Neural cell (in vitro differentiated cells): ENCODE measurements around the gene TMIGD3. TPM values are rescaled to one million over a fixed set of nuclear protein-coding genes. Genes with fewer than 3 reads are reported as not detected.

ENCODE experiments used
- H2AFZ ChIP-seq: fragments of 200-600, 300-800 bp; sonication (generic), shearing (Covaris generic); 2 replicates; pipeline ENCODE4 v1.6.0; 2014; ENCODE audit warnings: low read depth, mild to moderate bottlenecking, antibody characterized with exemption, low read length, moderate library complexity
- H3F3A ChIP-seq: fragments of 200-600 bp; shearing (Covaris generic); 2 replicates; pipeline ENCODE4 v1.6.1; 2016; ENCODE audit warnings: mild to moderate bottlenecking, moderate library complexity, mixed read lengths, antibody characterized with exemption, low read length; ENCODE audit not compliant: insufficient read depth, poor library complexity, severe bottlenecking
- H3K27ac ChIP-seq: fragments of 200-600, 300-800 bp; sonication (generic), shearing (Covaris generic); 2 replicates; pipeline ENCODE4 v1.5.1; 2014; ENCODE audit warnings: mild to moderate bottlenecking, low read length, moderate library complexity
- H3K27me3 ChIP-seq: fragments of 300-800, 200-600 bp; sonication (generic), shearing (Covaris generic); 2 replicates; pipeline ENCODE4 v1.6.0; 2014; ENCODE audit warnings: mild to moderate bottlenecking, low read depth, low read length, moderate library complexity; ENCODE audit not compliant: insufficient read depth
- H3K36me3 ChIP-seq: fragments of 300-800, 200-600 bp; sonication (generic), shearing (Covaris generic); 2 replicates; pipeline ENCODE4 v1.5.1; 2014; ENCODE audit warnings: mild to moderate bottlenecking, antibody characterized with exemption, low read length, moderate library complexity; ENCODE audit not compliant: insufficient read depth
- H3K4me2 ChIP-seq: fragments of 300-800, 200-600 bp; sonication (generic), shearing (Covaris generic); 2 replicates; pipeline ENCODE4 v1.6.0; 2014; ENCODE audit warnings: mild to moderate bottlenecking, low read length
- H3K4me3 ChIP-seq: fragments of 300-800, 200-600 bp; sonication (generic), shearing (Covaris generic); 2 replicates; pipeline ENCODE4 v1.5.1; 2014; ENCODE audit warnings: mild to moderate bottlenecking, low read length, moderate library complexity
- H3K79me2 ChIP-seq: fragments of 200-600 bp; shearing (Covaris generic); replicated peaks from 2 replicates; pipeline ENCODE4 v1.6.0; 2014; ENCODE audit warnings: mild to moderate bottlenecking, low read length, moderate library complexity; ENCODE audit not compliant: insufficient read depth
- H3K9ac ChIP-seq: fragments of 300-800, 200-600 bp; sonication (generic), shearing (Covaris generic); 2 replicates; pipeline ENCODE4 v1.6.1; 2016; ENCODE audit warnings: mild to moderate bottlenecking, low read length, mixed read lengths
- H3K9me2 ChIP-seq: fragments of 200-600 bp; shearing (Covaris generic); 2 replicates; pipeline ENCODE4 v1.6.1; 2016; ENCODE audit warnings: mild to moderate bottlenecking, low read length, mixed read lengths; ENCODE audit not compliant: insufficient read depth
- H3K9me3 ChIP-seq: fragments of 200-600, 300-800 bp; sonication (generic), shearing (Covaris generic); 2 replicates; pipeline ENCODE4 v1.6.1; 2016; ENCODE audit warnings: mild to moderate bottlenecking, mixed run types, low read length, moderate library complexity, mixed read lengths
- H4K20me1 ChIP-seq: fragments of 200-600 bp; shearing (Covaris generic); 2 replicates; pipeline ENCODE4 v1.6.1; 2016; ENCODE audit warnings: mild to moderate bottlenecking, mixed run types; ENCODE audit not compliant: insufficient read depth
- CTCF ChIP-seq: fragments of 450-650 bp; IDR thresholded peaks from 2 replicates; pipeline ENCODE4 v1.5.1; 2014; ENCODE audit warnings: antibody characterized with exemption, mild to moderate bottlenecking, moderate library complexity; ENCODE audit not compliant: poor library complexity, severe bottlenecking
- EP300 ChIP-seq: fragments of 450-650 bp; conservative IDR thresholded peaks from 2 replicates; pipeline ENCODE4 v1.6.1; 2014; ENCODE audit warnings: antibody characterized with exemption, mild to moderate bottlenecking, moderate library complexity; ENCODE audit not compliant: poor library complexity, severe bottlenecking
- EZH2 ChIP-seq: fragments of 200-600, 300-800 bp; shearing (Covaris generic), sonication (generic); IDR thresholded peaks from 2 replicates; pipeline ENCODE4 v1.6.1; 2014; ENCODE audit warnings: antibody characterized with exemption, low read length, borderline replicate concordance, mild to moderate bottlenecking; ENCODE audit not compliant: insufficient read depth, poor library complexity, severe bottlenecking
- MXI1 ChIP-seq: fragments of 450-650 bp; conservative IDR thresholded peaks from 2 replicates; pipeline ENCODE4 v1.6.1; 2014; ENCODE audit warnings: antibody characterized with exemption, mild to moderate bottlenecking; ENCODE audit not compliant: poor library complexity, severe bottlenecking
- POLR2AphosphoS5 ChIP-seq: IDR thresholded peaks from 2 replicates; pipeline ENCODE4 v1.6.1; 2012
- RAD21 ChIP-seq: fragments of 450-650 bp; conservative IDR thresholded peaks from 2 replicates; pipeline ENCODE4 v1.6.1; 2014; ENCODE audit warnings: antibody characterized with exemption, mild to moderate bottlenecking, moderate library complexity
- REST ChIP-seq: IDR thresholded peaks from 2 replicates; pipeline ENCODE4 v1.6.1; 2012; ENCODE audit warnings: borderline replicate concordance
- SMC3 ChIP-seq: fragments of 450-650 bp; conservative IDR thresholded peaks from 2 replicates; pipeline ENCODE4 v1.6.1; 2014; ENCODE audit warnings: antibody characterized with exemption, mild to moderate bottlenecking, moderate library complexity; ENCODE audit not compliant: poor library complexity
- TAF1 ChIP-seq: IDR thresholded peaks from 2 replicates; pipeline ENCODE4 v1.6.1; 2012; ENCODE audit warnings: low read depth
- polyA plus RNA-seq: library from polyadenylated mRNA; depleted of rRNA; stranded (reverse); fragments of >200 nt; gene quantifications from 2 replicates; pipeline ENCODE4 v1.2.3, GENCODE V29; 2014

The TMIGD3 gene
- polyA plus RNA-seq, 1 donor from 2014 or later = not detected

- H3K4me2 ChIP-seq = no peak overlapping the region
- H3K9me3 ChIP-seq = no peaks in the 10 kb centered on the region
- H3K9me2 ChIP-seq = no peaks in the 10 kb centered on the region
- no peak overlapping the region for H3K9ac ChIP-seq
- TF ChIP-seq POLR2AphosphoS5 (no peak), SMC3 (no peak), CTCF (no peak), MXI1 (no peak), EZH2 (no peak), RAD21 (no peak), TAF1 (no peak), EP300 (no peak), REST (no peak)
- H3K4me3 ChIP-seq = no peak overlapping the region
- no peaks in the 10 kb centered on the region for H3K79me2 ChIP-seq
- H3F3A ChIP-seq = no peaks in the 10 kb centered on the region
- no peaks in the 10 kb centered on the region for H4K20me1 ChIP-seq
- H3K36me3 ChIP-seq = peaks cover 9% of the 10 kb centered on the region
- no peak overlapping the region for H2AFZ ChIP-seq
- no peak overlapping the region for H3K27ac ChIP-seq
- no peaks in the 10 kb centered on the region for H3K27me3 ChIP-seq
Measured at GRCh38 chr1:111463029-111463683, 40.3 kb downstream of the TMIGD3 start.

GRCh38 chr1:111462370-111463028, 40.9 kb downstream of the TMIGD3 start:
- Histone ChIP-seq H3K9me2 (no peaks in the 10 kb centered on the region), H3K36me3 (peaks cover 15% of the 10 kb centered on the region), H3K79me2 (peaks cover 3% of the 10 kb centered on the region), H3K27me3 (no peaks in the 10 kb centered on the region), H3K9ac (no peak overlapping the region), H3K27ac (no peak overlapping the region), H3K4me2 (no peak overlapping the region), H3F3A (no peaks in the 10 kb centered on the region), H2AFZ (no peak overlapping the region), H3K4me3 (no peak overlapping the region), H3K9me3 (no peaks in the 10 kb centered on the region), H4K20me1 (no peaks in the 10 kb centered on the region)
- no peak for TF ChIP-seq EP300
